ENCODE data around the gene ABCC1. TPM values are rescaled to one million over a fixed set of nuclear protein-coding genes. Genes with fewer than 3 reads are reported as not detected.

The ABCC1 gene
- total RNA-seq, 1 donor from 2014 or later, result 49.8 TPM

DNA sequence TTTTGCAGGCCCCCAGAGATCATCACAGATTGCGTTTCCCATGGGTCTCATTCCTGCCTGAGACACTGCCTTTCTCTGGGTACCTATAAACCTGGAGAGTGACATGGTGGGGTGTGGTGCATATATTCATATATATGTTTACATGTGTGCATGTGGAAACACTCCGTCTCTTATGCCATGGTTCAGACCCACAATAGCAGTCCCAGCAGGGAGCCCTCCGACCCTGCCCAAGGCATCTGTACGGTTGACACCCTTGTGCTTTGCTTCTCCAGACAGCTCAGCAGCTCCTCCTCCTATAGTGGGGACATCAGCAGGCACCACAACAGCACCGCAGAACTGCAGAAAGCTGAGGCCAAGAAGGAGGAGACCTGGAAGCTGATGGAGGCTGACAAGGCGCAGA, 157.1 kb downstream of the ABCC1 start:
- no peak for ATAC-seq (ENCODE audit: low read depth)
- intact Hi-C loops (cut with micrococcal nuclease), result no loop called here
- no peak overlapping the region for H3K4me3 Mint-ChIP-seq
- H3K9me3 Mint-ChIP-seq, result no peaks in the 10 kb centered on the region
- no peak overlapping the region for H3K27ac Mint-ChIP-seq
- TF ChIP-seq, protein P1, sequence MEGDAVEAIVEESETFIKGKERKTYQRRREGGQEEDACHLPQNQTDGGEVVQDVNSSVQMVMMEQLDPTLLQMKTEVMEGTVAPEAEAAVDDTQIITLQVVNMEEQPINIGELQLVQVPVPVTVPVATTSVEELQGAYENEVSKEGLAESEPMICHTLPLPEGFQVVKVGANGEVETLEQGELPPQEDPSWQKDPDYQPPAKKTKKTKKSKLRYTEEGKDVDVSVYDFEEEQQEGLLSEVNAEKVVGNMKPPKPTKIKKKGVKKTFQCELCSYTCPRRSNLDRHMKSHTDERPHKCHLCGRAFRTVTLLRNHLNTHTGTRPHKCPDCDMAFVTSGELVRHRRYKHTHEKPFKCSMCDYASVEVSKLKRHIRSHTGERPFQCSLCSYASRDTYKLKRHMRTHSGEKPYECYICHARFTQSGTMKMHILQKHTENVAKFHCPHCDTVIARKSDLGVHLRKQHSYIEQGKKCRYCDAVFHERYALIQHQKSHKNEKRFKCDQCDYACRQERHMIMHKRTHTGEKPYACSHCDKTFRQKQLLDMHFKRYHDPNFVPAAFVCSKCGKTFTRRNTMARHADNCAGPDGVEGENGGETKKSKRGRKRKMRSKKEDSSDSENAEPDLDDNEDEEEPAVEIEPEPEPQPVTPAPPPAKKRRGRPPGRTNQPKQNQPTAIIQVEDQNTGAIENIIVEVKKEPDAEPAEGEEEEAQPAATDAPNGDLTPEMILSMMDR (IDR thresholded peaks at IDR 0.05), result no peak
- H3K36me3 Mint-ChIP-seq (ENCODE audit: low read depth), result peaks cover 83% of the 10 kb centered on the region
- ChIA-PET POLR2A (no interaction called here), CTCF (no interaction called here)
- peaks cover 28% of the 10 kb centered on the region for H3K4me1 Mint-ChIP-seq
- H3K27me3 Mint-ChIP-seq, result no peaks in the 10 kb centered on the region
- DNase-seq, result no peak

DNA sequence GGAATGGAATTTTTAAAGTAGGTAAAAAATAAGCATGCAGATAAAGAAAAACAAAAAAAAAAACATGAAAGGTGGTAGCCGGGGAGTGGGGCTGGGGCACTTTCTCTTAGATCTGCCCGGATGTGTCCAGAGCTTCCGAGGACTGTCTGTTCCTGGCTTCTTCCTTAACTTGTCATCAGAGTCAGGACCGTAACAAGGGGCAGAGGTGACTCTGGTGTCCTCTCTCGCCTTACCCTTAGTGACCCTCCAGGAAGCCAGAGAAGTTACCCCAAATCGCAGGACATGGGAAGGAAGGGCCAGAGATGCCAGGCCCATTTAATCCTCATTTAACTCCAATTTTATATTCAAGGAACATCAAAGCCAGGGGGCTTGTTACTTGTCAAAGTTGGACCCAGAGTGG, 158.4 kb downstream of the ABCC1 start:
- H3K27ac Mint-ChIP-seq, result no peak overlapping the region
- peaks cover 19% of the 10 kb centered on the region for H3K4me1 Mint-ChIP-seq
- DNase-seq (no peak), ATAC-seq (ENCODE audit: low read depth) (no peak)
- intact Hi-C loops (cut with micrococcal nuclease), result no loop called here
- TF ChIP-seq, protein P1 (IDR thresholded peaks at IDR 0.05), result no peak
- peaks cover 85% of the 10 kb centered on the region for H3K36me3 Mint-ChIP-seq (ENCODE audit: low read depth)
- no peaks in the 10 kb centered on the region for H3K27me3 Mint-ChIP-seq
- no peaks in the 10 kb centered on the region for H3K9me3 Mint-ChIP-seq
- CTCF ChIA-PET, result interaction anchor here (0.5 kb wide), 1 partner anchor 20 kb away, joined by 4 read pairs; no protein-coding TSS in a partner anchor
- POLR2A ChIA-PET, result no interaction called here
- no peak overlapping the region for H3K4me3 Mint-ChIP-seq

DNA sequence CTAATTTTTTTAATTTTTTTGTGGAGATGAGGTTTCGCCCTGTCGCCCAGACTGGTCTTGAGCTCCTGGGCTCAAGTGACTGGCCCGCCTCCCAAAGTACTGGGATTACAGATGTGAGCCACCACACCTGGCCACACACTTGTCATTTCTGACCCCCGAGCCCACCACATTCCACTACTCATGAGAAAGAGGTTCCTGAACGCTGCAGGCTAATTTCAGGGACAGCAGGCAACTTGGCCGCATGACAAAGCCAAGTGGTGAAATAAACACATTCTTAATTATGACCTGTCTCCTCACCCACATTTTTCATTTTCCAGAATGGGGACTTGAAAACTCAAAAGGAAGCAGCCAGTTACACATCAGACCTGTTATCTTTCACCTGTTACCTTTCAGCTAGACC, 159.3 kb downstream of the ABCC1 start:
- no peak for DNase-seq
- H3K9me3 Mint-ChIP-seq, result no peaks in the 10 kb centered on the region
- H3K4me1 Mint-ChIP-seq, result peaks cover 18% of the 10 kb centered on the region
- POLR2A ChIA-PET, result no interaction called here
- no peak overlapping the region for H3K27ac Mint-ChIP-seq
- intact Hi-C loops (cut with micrococcal nuclease), result no loop called here
- H3K27me3 Mint-ChIP-seq, result no peaks in the 10 kb centered on the region
- CTCF ChIA-PET, result no interaction called here
- no peak for ATAC-seq (ENCODE audit: low read depth)
- H3K4me3 Mint-ChIP-seq, result no peak overlapping the region
- TF ChIP-seq, protein P1 (IDR thresholded peaks at IDR 0.05), result no peak
- peaks cover 84% of the 10 kb centered on the region for H3K36me3 Mint-ChIP-seq (ENCODE audit: low read depth)

DNA sequence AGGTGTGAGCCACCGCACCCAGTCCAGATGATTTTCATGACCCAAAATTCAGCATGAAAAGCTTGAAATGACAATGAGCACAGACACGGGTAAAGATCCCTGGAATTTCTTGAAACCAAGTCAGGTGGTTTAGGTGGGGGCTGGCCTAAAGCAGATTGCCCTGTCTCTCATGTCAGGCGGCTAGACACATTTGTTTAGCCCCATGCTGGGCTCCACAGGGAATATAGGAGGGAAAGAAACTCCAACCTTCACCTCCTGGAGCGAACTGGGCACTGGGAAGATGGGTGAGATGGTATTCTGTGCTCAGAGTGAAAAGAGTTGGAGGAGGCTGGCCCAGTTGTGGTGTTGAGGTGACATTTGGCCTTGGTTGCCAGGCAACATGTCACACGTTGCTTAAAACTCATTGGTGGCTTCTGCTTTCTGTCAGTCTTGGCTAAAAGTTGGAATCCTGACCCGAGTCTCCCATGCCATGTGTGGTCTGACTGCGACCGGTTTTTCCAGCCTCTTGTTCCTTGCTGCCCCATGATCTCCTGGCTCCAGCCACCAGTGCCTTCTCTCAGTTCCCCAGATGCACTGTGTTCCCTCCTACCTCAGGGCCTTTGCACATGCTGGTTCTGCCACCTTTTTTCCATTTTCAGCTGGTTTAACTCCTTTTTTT, 160.2 kb downstream of the ABCC1 start:
- no peak for DNase-seq
- CTCF ChIA-PET, result no interaction called here
- no peak overlapping the region for H3K4me3 Mint-ChIP-seq

DNA sequence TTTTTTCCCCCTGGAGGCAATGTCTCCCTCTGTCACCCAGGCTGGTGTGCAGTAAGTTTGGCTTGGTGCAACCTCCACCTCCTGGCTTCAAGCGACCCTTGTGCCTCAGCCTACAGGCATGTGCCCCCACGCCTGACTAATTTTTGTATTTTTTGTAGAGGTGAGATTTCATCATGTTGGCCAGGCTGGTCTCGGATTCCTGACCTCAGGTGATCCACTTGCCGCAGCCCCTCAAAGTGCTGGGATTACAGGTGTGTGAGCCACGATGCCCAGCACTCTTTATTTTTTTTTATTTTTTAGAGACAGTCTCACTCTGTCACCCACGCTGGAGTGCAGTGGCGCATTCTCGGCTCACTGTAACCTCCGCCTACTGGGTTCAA, 160.7 kb downstream of the ABCC1 start:
- ChIA-PET POLR2A (no interaction called here), CTCF (no interaction called here)
- TF ChIP-seq, protein P1 (IDR thresholded peaks at IDR 0.05), result no peak
- ATAC-seq (ENCODE audit: low read depth) (no peak), DNase-seq (no peak)
- no peak overlapping the region for H3K4me3 Mint-ChIP-seq
- peaks cover 14% of the 10 kb centered on the region for H3K4me1 Mint-ChIP-seq
- H3K9me3 Mint-ChIP-seq, result no peaks in the 10 kb centered on the region
- no peak overlapping the region for H3K27ac Mint-ChIP-seq
- no peaks in the 10 kb centered on the region for H3K27me3 Mint-ChIP-seq
- intact Hi-C loops (cut with micrococcal nuclease), result no loop called here
- peaks cover 89% of the 10 kb centered on the region for H3K36me3 Mint-ChIP-seq (ENCODE audit: low read depth)

More for the DNA sequence above, 160.2 kb downstream of the ABCC1 start:
- POLR2A ChIA-PET, result no interaction called here
- intact Hi-C loops (cut with micrococcal nuclease), result no loop called here
- H3K9me3 Mint-ChIP-seq, result no peaks in the 10 kb centered on the region
- no peak overlapping the region for H3K27ac Mint-ChIP-seq
- no peaks in the 10 kb centered on the region for H3K27me3 Mint-ChIP-seq
- TF ChIP-seq, protein P1 (IDR thresholded peaks at IDR 0.05), result no peak
- H3K4me1 Mint-ChIP-seq, result peaks cover 17% of the 10 kb centered on the region
- ATAC-seq (ENCODE audit: low read depth), result no peak
- peaks cover 86% of the 10 kb centered on the region for H3K36me3 Mint-ChIP-seq (ENCODE audit: low read depth)

All from activated B cell treated with CpG ODN at 0.5 μM for 24 hours (primary cell).